GM21576 (cell line): ENCODE data around the gene SGIP1.

Source experiments
- ATAC-seq: cut with Tn5 transposase; IDR thresholded peaks from one replicate; pipeline ENCODE4 v1.9.1; 2021; ENCODE audit warnings: mild to moderate bottlenecking, moderate library complexity; ENCODE audit not compliant: unreplicated experiment

Gene SGIP1

GRCh38 chr1:66521721-66522365 lies 12.1 kb upstream of the SGIP1 start:
- no peak for ATAC-seq

GRCh38 chr1:66523562-66523961 lies 10.4 kb upstream of the SGIP1 start:
- no peak for ATAC-seq

GRCh38 chr1:66525086-66525485 lies 8.9 kb upstream of the SGIP1 start:
- ATAC-seq: no peak

- no peak for ATAC-seq
These were observed 7.9 kb upstream of the SGIP1 start for GRCh38 chr1:66526036-66526435.

- ATAC-seq: no peak
These were observed 7.0 kb upstream of the SGIP1 start for GRCh38 chr1:66526991-66527390.

- ATAC-seq: no peak
These were observed 6.3 kb upstream of the SGIP1 start for GRCh38 chr1:66527686-66528085.

GRCh38 chr1:66528580-66528979 lies 5.4 kb upstream of the SGIP1 start:
- no peak for ATAC-seq

GRCh38 chr1:66532214-66532613 lies 1.7 kb upstream of the SGIP1 start:
- ATAC-seq: no peak

GRCh38 chr1:66532798-66533783 lies 862 bp upstream of the SGIP1 start:
- no peak for ATAC-seq

GRCh38 chr1:66535061-66535460 lies 1.1 kb downstream of the SGIP1 start:
- no peak for ATAC-seq

- ATAC-seq: no peak
These were observed 1.9 kb downstream of the SGIP1 start for GRCh38 chr1:66535853-66536252.

GRCh38 chr1:66537718-66538117 lies 3.8 kb downstream of the SGIP1 start:
- no peak for ATAC-seq

GRCh38 chr1:66539491-66539890 lies 5.5 kb downstream of the SGIP1 start:
- no peak for ATAC-seq

GRCh38 chr1:66540434-66541032 lies 6.6 kb downstream of the SGIP1 start:
- ATAC-seq: no peak

GRCh38 chr1:66542314-66542713 lies 8.4 kb downstream of the SGIP1 start:
- ATAC-seq: no peak

GRCh38 chr1:66542811-66543767 lies 9.1 kb downstream of the SGIP1 start:
- ATAC-seq: no peak

GRCh38 chr1:66546047-66546810 lies 12.3 kb downstream of the SGIP1 start:
- no peak for ATAC-seq

- ATAC-seq: no peak
These were observed 15.1 kb downstream of the SGIP1 start for GRCh38 chr1:66549017-66549416.

- ATAC-seq: no peak
These were observed 16.3 kb downstream of the SGIP1 start for GRCh38 chr1:66550243-66550642.

- ATAC-seq: no peak
These were observed 18.3 kb downstream of the SGIP1 start for GRCh38 chr1:66552287-66552686.
